SK-N-SH treated with all-trans-retinoic acid at 6 μM for 48 hours (cell line): ENCODE measurements around the gene LENEP.

Experiments used
- ATAC-seq: fragments of 200-7000 bp; cut with Tn5 transposase; 3 replicates; pipeline ENCODE4 v1.9.1; 2020; ENCODE audit warnings: mild to moderate bottlenecking, moderate library complexity
- ARNTL ChIP-seq: fragments of 450-650 bp; formaldehyde crosslinking; IDR thresholded peaks from 2 replicates; pipeline ENCODE4 v1.5.0; 2020; ENCODE audit warnings: low read depth, mild to moderate bottlenecking, moderate library complexity, borderline replicate concordance
- BACH2 ChIP-seq: fragments of 250-450 bp; sonication (Bioruptor Pico); IDR thresholded peaks from 2 replicates; pipeline ENCODE4 v1.9.0; 2021; ENCODE audit warnings: mild to moderate bottlenecking, borderline replicate concordance
- CREB5 ChIP-seq: fragments of 250-450 bp; sonication (Bioruptor Pico); IDR thresholded peaks from 2 replicates; pipeline ENCODE4 v1.5.1; 2020; ENCODE audit warnings: low read depth, mild to moderate bottlenecking, moderate library complexity
- CSDC2 ChIP-seq: fragments of 250-450 bp; sonication (Bioruptor Pico); IDR thresholded peaks from 2 replicates; pipeline ENCODE4 v1.5.0; 2020; ENCODE audit warnings: mild to moderate bottlenecking, moderate library complexity
- CSRNP3 ChIP-seq: fragments of 250-450 bp; sonication (Bioruptor Pico); IDR thresholded peaks from 2 replicates; pipeline ENCODE4 v1.5.1; 2021; ENCODE audit warnings: mild to moderate bottlenecking, moderate library complexity
- OSR1 ChIP-seq: fragments of 250-450 bp; sonication (Bioruptor Pico); IDR thresholded peaks from 2 replicates; pipeline ENCODE4 v1.8.0; 2022; ENCODE audit warnings: moderate library complexity, mild to moderate bottlenecking, inconsistent platforms
- PPARA ChIP-seq: fragments of 250-450 bp; sonication (Bioruptor Pico); IDR thresholded peaks from 2 replicates; pipeline ENCODE4 v1.5.0; 2020; ENCODE audit warnings: mild to moderate bottlenecking, borderline replicate concordance
- RARB ChIP-seq: fragments of 250-450 bp; sonication (Bioruptor Pico); IDR thresholded peaks from 2 replicates; pipeline ENCODE4 v1.8.0; 2021; ENCODE audit warnings: mild to moderate bottlenecking, moderate library complexity
- SNAI2 ChIP-seq: fragments of 250-450 bp; sonication (Bioruptor Pico); IDR thresholded peaks from 2 replicates; pipeline ENCODE4 v1.5.0; 2020; ENCODE audit warnings: mild to moderate bottlenecking, moderate library complexity
- TOX ChIP-seq: fragments of 250-450 bp; sonication (Bioruptor Pico); IDR thresholded peaks from 2 replicates; pipeline ENCODE4 v1.8.0; 2021; ENCODE audit warnings: mild to moderate bottlenecking, moderate library complexity, borderline replicate concordance
- TSHZ2 ChIP-seq: fragments of 250-450 bp; sonication (Bioruptor Pico); IDR thresholded peaks from 2 replicates; pipeline ENCODE4 v1.5.0; 2020; ENCODE audit warnings: mild to moderate bottlenecking, moderate library complexity
- ZC3H10 ChIP-seq: fragments of 250-450 bp; sonication (Bioruptor Pico); IDR thresholded peaks from 2 replicates; pipeline ENCODE4 v1.5.1; 2021; ENCODE audit warnings: mild to moderate bottlenecking, moderate library complexity
- ZFP30 ChIP-seq: fragments of 450-650 bp; formaldehyde crosslinking; IDR thresholded peaks from 2 replicates; pipeline ENCODE4 v1.5.0; 2022; ENCODE audit warnings: mild to moderate bottlenecking, moderate library complexity
- ZNF8 ChIP-seq: fragments of 450-650 bp; formaldehyde crosslinking; IDR thresholded peaks from 2 replicates; pipeline ENCODE4 v1.5.0; 2020; ENCODE audit warnings: mild to moderate bottlenecking, moderate library complexity
- TF ChIP-seq, protein P1 (sequence below): fragments of 250-450 bp; sonication (Bioruptor Pico); IDR thresholded peaks from 2 replicates; pipeline ENCODE4 v1.8.0; 2021; ENCODE audit warnings: low read depth, mild to moderate bottlenecking, moderate library complexity, borderline replicate concordance

The LENEP gene

DNA sequence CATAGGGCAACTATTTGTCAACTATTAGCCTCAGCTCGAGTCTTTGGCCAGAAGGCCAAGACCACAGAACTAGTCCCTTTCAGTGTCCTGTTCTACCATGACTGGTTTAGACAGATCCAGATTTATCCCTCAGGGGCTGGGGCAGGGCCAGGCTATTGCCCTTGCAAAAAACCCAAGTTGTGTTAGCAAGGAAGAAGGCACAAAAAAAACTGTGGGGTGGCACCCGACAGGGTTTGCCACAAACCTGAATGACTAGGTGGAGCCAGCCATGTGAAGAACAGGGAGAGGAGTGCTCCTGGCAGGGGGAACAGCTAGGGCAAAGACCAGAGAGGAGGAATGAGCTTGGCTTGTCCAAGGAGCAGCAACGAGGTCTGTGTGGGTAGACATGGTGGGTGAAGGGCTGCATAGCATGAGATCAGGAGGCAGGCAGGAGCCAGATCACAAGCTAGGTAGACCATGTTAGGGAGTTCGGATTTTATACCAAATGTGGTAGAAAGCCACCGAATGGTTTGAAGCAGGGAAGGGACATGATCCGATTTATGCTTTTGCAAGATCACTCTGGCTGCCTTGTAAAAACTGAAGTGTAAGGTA lies 44.6 kb downstream of the LENEP start:
- ATAC-seq, result no peak
- TF ChIP-seq TSHZ2, result no peak
- no peak for TF ChIP-seq OSR1 (CRISPR knock-in tag)
- TF ChIP-seq ARNTL (CRISPR knock-in tag), result no peak
- TF ChIP-seq ZC3H10 (CRISPR knock-in tag), result no peak
- no peak for TF ChIP-seq PPARA (CRISPR knock-in tag)
- TF ChIP-seq SNAI2 (CRISPR knock-in tag), result no peak
- no peak for TF ChIP-seq ZNF8 (CRISPR knock-in tag)
- TF ChIP-seq CSDC2 (CRISPR knock-in tag), result no peak
- TF ChIP-seq RARB (CRISPR knock-in tag), result no peak
- no peak for TF ChIP-seq ZFP30 (CRISPR knock-in tag)
- TF ChIP-seq BACH2 (CRISPR knock-in tag), result no peak
- no peak for TF ChIP-seq CSRNP3 (CRISPR knock-in tag)

- ATAC-seq, result no peak; the same call in 2 of the 3 replicates
- no peak for TF ChIP-seq TOX (CRISPR knock-in tag)
- no peak for TF ChIP-seq RARB (CRISPR knock-in tag)
- TF ChIP-seq, protein P1, sequence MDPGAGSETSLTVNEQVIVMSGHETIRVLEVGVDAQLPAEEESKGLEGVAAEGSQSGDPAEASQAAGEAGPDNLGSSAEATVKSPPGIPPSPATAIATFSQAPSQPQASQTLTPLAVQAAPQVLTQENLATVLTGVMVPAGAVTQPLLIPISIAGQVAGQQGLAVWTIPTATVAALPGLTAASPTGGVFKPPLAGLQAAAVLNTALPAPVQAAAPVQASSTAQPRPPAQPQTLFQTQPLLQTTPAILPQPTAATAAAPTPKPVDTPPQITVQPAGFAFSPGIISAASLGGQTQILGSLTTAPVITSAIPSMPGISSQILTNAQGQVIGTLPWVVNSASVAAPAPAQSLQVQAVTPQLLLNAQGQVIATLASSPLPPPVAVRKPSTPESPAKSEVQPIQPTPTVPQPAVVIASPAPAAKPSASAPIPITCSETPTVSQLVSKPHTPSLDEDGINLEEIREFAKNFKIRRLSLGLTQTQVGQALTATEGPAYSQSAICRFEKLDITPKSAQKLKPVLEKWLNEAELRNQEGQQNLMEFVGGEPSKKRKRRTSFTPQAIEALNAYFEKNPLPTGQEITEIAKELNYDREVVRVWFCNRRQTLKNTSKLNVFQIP (CRISPR knock-in tag), result no peak
Observed at GRCh38 chr1:155038602-155039307, 45.4 kb downstream of the LENEP start.

GRCh38 chr1:155039308-155039669 lies 45.9 kb downstream of the LENEP start:
- TF ChIP-seq, protein P1 (CRISPR knock-in tag), result no peak

GRCh38 chr1:155040358-155041093 lies 47.1 kb downstream of the LENEP start:
- no peak for ATAC-seq
- TF ChIP-seq TSHZ2 (no peak), CREB5 (CRISPR knock-in tag) (no peak)
- TF ChIP-seq, all 23 proteins: peak for 0

More at GRCh38 chr1:155039308-155039669, 45.9 kb downstream of the LENEP start:
- ATAC-seq, result no peak
